T-helper 2 cell treated with Interferon-gamma antibody and Interleukin-4, amounts not matched to agents 5 μg/mL and 100 μg/mL, for 36 hours (primary cell): ENCODE measurements around the gene TRIM49.
"Not testable (repeated sequence)": the region's sequence is repeated elsewhere in the genome, so short reads cannot be mapped to it uniquely, and the experiment has no call there.

Experiments used
- DNase-seq: peaks from one replicate; pipeline ENCODE4 v3.0.0; 2021; ENCODE audit warnings: low spot score
- H3K27ac Mint-ChIP-seq: one replicate; pipeline ENCODE4 v1.8.0; 2021; ENCODE audit warnings: mild to moderate bottlenecking, mixed read lengths
- H3K27me3 Mint-ChIP-seq: one replicate; pipeline ENCODE4 v1.8.0; 2021; ENCODE audit warnings: low read depth, mixed read lengths
- H3K36me3 Mint-ChIP-seq: one replicate; pipeline ENCODE4 v1.8.0; 2021; ENCODE audit warnings: low read depth, mixed read lengths
- H3K4me1 Mint-ChIP-seq: one replicate; pipeline ENCODE4 v1.8.0; 2021; ENCODE audit warnings: low read depth, mixed read lengths
- H3K4me3 Mint-ChIP-seq: one replicate; pipeline ENCODE4 v1.8.0; 2022; ENCODE audit warnings: mild to moderate bottlenecking, moderate library complexity, mixed read lengths
- H3K9me3 Mint-ChIP-seq: one replicate; pipeline ENCODE4 v1.8.0; 2021; ENCODE audit warnings: mixed read lengths

TRIM49 gene

GRCh38 chr11:89808475-89808874, at the start of gene TRIM49:
Gene TRIM49 (minus strand): TSS chr11:89808575. CDS start chr11:89804469, 4,106 bp downstream.
- not testable (repeated sequence) for H3K4me3 Mint-ChIP-seq, H3K27ac Mint-ChIP-seq, H3K4me1 Mint-ChIP-seq, H3K36me3 Mint-ChIP-seq, H3K27me3 Mint-ChIP-seq, H3K9me3 Mint-ChIP-seq, DNase-seq

- not testable (repeated sequence) for H3K4me1 Mint-ChIP-seq, H3K4me3 Mint-ChIP-seq, H3K9me3 Mint-ChIP-seq, H3K27me3 Mint-ChIP-seq, DNase-seq, H3K27ac Mint-ChIP-seq, H3K36me3 Mint-ChIP-seq
Measured at GRCh38 chr11:89826694-89827093, 18.3 kb upstream of the TRIM49 start.

- not testable (repeated sequence) for H3K9me3 Mint-ChIP-seq, H3K27me3 Mint-ChIP-seq, H3K4me1 Mint-ChIP-seq, DNase-seq, H3K27ac Mint-ChIP-seq, H3K36me3 Mint-ChIP-seq, H3K4me3 Mint-ChIP-seq
Measured at GRCh38 chr11:89820008-89820407, 11.6 kb upstream of the TRIM49 start.

- not testable (repeated sequence) for H3K36me3 Mint-ChIP-seq, H3K9me3 Mint-ChIP-seq, H3K27ac Mint-ChIP-seq, H3K4me3 Mint-ChIP-seq, H3K4me1 Mint-ChIP-seq, H3K27me3 Mint-ChIP-seq, DNase-seq
Measured at GRCh38 chr11:89813535-89813934, 5.2 kb upstream of the TRIM49 start.

GRCh38 chr11:89787506-89788063, 20.8 kb downstream of the TRIM49 start:
- not testable (repeated sequence) for H3K4me3 Mint-ChIP-seq, H3K36me3 Mint-ChIP-seq, H3K4me1 Mint-ChIP-seq, DNase-seq, H3K27me3 Mint-ChIP-seq, H3K27ac Mint-ChIP-seq, H3K9me3 Mint-ChIP-seq

- not testable (repeated sequence) for H3K4me3 Mint-ChIP-seq, H3K27ac Mint-ChIP-seq, H3K36me3 Mint-ChIP-seq, H3K27me3 Mint-ChIP-seq, H3K9me3 Mint-ChIP-seq, DNase-seq, H3K4me1 Mint-ChIP-seq
Measured at GRCh38 chr11:89785726-89786125, 22.6 kb downstream of the TRIM49 start.

- not testable (repeated sequence) for H3K4me3 Mint-ChIP-seq, H3K9me3 Mint-ChIP-seq, H3K4me1 Mint-ChIP-seq, H3K27ac Mint-ChIP-seq, H3K36me3 Mint-ChIP-seq, DNase-seq, H3K27me3 Mint-ChIP-seq
Measured at GRCh38 chr11:89750822-89751221, 57.6 kb downstream of the TRIM49 start.
